Astrocyte (in vitro differentiated cells and primary cell): ENCODE results near the gene SLIT3. TPM values are rescaled to one million over a fixed set of nuclear protein-coding genes. Genes with fewer than 3 reads are reported as not detected.

Source experiments
- DNase-seq: peaks from one replicate; pipeline ENCODE4 v3.0.0-alpha.2; 2010; ENCODE audit warnings: low read depth
- FAIRE-seq: peaks from 2 replicates; lab custom pipeline; 2011; peaks lifted over from hg19 to GRCh38; lab: Jason Lieb, UNC
- H2AFZ ChIP-seq: 2 replicates; pipeline ENCODE4 v1.6.0; 2012; ENCODE audit warnings: low read depth, low read length, inconsistent platforms
- H3K27ac ChIP-seq: 2 replicates; pipeline ENCODE4 v1.5.1; 2011; ENCODE audit warnings: low read depth, low read length, inconsistent platforms
- H3K27me3 ChIP-seq: 2 replicates; pipeline ENCODE4 v1.6.0; 2011; ENCODE audit warnings: low read length, inconsistent platforms; ENCODE audit not compliant: insufficient read depth
- H3K36me3 ChIP-seq: 2 replicates; pipeline ENCODE4 v1.5.1; 2011; ENCODE audit warnings: low read length, inconsistent platforms; ENCODE audit not compliant: insufficient read depth
- H3K4me1 ChIP-seq: 2 replicates; pipeline ENCODE4 v1.5.1; 2011; ENCODE audit warnings: low read length, inconsistent platforms; ENCODE audit not compliant: insufficient read depth
- H3K4me2 ChIP-seq: 2 replicates; pipeline ENCODE4 v1.6.0; 2012; ENCODE audit warnings: low read length, inconsistent platforms
- H3K4me3 ChIP-seq: 2 replicates; pipeline ENCODE4 v1.5.1; 2011; ENCODE audit warnings: low read depth, mild to moderate bottlenecking, low read length, inconsistent platforms; ENCODE audit not compliant: insufficient read depth
- H3K79me2 ChIP-seq: 2 replicates; pipeline ENCODE4 v1.6.0; 2012; ENCODE audit warnings: mild to moderate bottlenecking, low read length, inconsistent platforms; ENCODE audit not compliant: insufficient read depth
- H3K9ac ChIP-seq: 2 replicates; pipeline ENCODE4 v1.6.0; 2012; ENCODE audit warnings: mild to moderate bottlenecking, low read length, inconsistent platforms
- H3K9me3 ChIP-seq: 2 replicates; pipeline ENCODE4 v1.5.1; 2012; ENCODE audit warnings: low read depth, mild to moderate bottlenecking, low read length, inconsistent platforms; ENCODE audit not compliant: insufficient read depth
- H4K20me1 ChIP-seq: 2 replicates; pipeline ENCODE4 v1.6.0; 2012; ENCODE audit warnings: low read length, inconsistent platforms; ENCODE audit not compliant: insufficient read depth
- H3K27ac Mint-ChIP-seq: one replicate; pipeline ENCODE4 v1.8.0; 2021; ENCODE audit warnings: mild to moderate bottlenecking, mixed read lengths; ENCODE audit not compliant: unreplicated experiment
- H3K27me3 Mint-ChIP-seq: one replicate; pipeline ENCODE4 v1.8.0; 2021; ENCODE audit warnings: low read depth, mixed read lengths; ENCODE audit not compliant: unreplicated experiment
- H3K36me3 Mint-ChIP-seq: one replicate; pipeline ENCODE4 v1.8.0; 2021; ENCODE audit warnings: low read depth, mixed read lengths; ENCODE audit not compliant: unreplicated experiment
- H3K4me1 Mint-ChIP-seq: one replicate; pipeline ENCODE4 v1.8.0; 2021; ENCODE audit warnings: low read depth, mixed read lengths; ENCODE audit not compliant: unreplicated experiment
- H3K4me3 Mint-ChIP-seq: one replicate; pipeline ENCODE4 v1.8.0; 2021; ENCODE audit warnings: mild to moderate bottlenecking, moderate library complexity, mixed read lengths; ENCODE audit not compliant: unreplicated experiment
- H3K9me3 Mint-ChIP-seq: one replicate; pipeline ENCODE4 v1.8.0; 2021; ENCODE audit warnings: mild to moderate bottlenecking, mixed read lengths; ENCODE audit not compliant: unreplicated experiment
- CTCF ChIP-seq: IDR thresholded peaks from 2 replicates; pipeline ENCODE4 v1.5.1; 2011; ENCODE audit warnings: low read depth, mild to moderate bottlenecking, inconsistent platforms, low read length, moderate library complexity; ENCODE audit not compliant: insufficient read depth
- EZH2 ChIP-seq: IDR thresholded peaks from 2 replicates; pipeline ENCODE4 v1.6.1; 2012; ENCODE audit warnings: mild to moderate bottlenecking, low read length, inconsistent platforms; ENCODE audit not compliant: insufficient read depth
- total RNA-seq: library from RNA; stranded (reverse); gene quantifications from 2 replicates; pipeline ENCODE4 v1.2.1, GENCODE V29; 2021

SLIT3 gene
- total RNA-seq, 1 donor from 2014 or later, result 20.7 TPM

DNA sequence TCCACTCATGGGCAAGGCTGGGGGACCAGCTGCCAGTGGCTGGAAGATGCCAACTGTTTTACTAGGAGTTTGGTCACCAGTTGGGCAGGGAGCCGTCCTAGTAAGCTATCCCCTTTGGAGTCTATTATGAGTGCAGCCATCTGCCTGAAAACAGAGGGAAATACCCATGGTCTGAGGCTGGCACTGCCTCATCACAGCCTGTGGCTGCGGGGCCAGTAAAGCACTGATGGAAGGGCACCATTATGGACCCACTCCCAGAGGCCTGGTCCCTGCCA is 534.6 kb downstream of the SLIT3 start:
- no peak overlapping the region for H3K4me3 ChIP-seq
- FAIRE-seq (no peak), DNase-seq (no peak)
- H3K79me2 ChIP-seq, result no peaks in the 10 kb centered on the region
- Mint-ChIP-seq H3K27me3 (peaks cover 27% of the 10 kb centered on the region), H3K4me3 (no peak overlapping the region), H3K9me3 (peaks cover 16% of the 10 kb centered on the region), H3K36me3 (peaks cover 39% of the 10 kb centered on the region), H3K27ac (no peak overlapping the region), H3K4me1 (no peaks in the 10 kb centered on the region)
- H3K4me2 ChIP-seq, result no peak overlapping the region
- H3K27ac ChIP-seq, result no peak overlapping the region
- H3K4me1 ChIP-seq, result no peaks in the 10 kb centered on the region
- no peaks in the 10 kb centered on the region for H3K27me3 ChIP-seq
- H3K9me3 ChIP-seq, result no peaks in the 10 kb centered on the region
- TF ChIP-seq CTCF, result no peak
- TF ChIP-seq EZH2, result no peak
- no peak overlapping the region for H3K9ac ChIP-seq
- no peaks in the 10 kb centered on the region for H3K36me3 ChIP-seq
- no peaks in the 10 kb centered on the region for H4K20me1 ChIP-seq
- no peak overlapping the region for H2AFZ ChIP-seq

- Histone ChIP-seq H3K4me1 (no peaks in the 10 kb centered on the region), H3K27ac (no peak overlapping the region), H3K27me3 (no peaks in the 10 kb centered on the region), H3K4me3 (no peak overlapping the region), H3K9ac (no peak overlapping the region), H2AFZ (no peak overlapping the region), H3K4me2 (no peak overlapping the region), H4K20me1 (no peaks in the 10 kb centered on the region), H3K36me3 (no peaks in the 10 kb centered on the region), H3K9me3 (no peaks in the 10 kb centered on the region), H3K79me2 (no peaks in the 10 kb centered on the region)
- DNase-seq (peak; percentile 16), FAIRE-seq (no peak)
- H3K27ac Mint-ChIP-seq, result no peak overlapping the region
- peaks cover 41% of the 10 kb centered on the region for H3K36me3 Mint-ChIP-seq
- H3K27me3 Mint-ChIP-seq, result peaks cover 30% of the 10 kb centered on the region
- no peak overlapping the region for H3K4me3 Mint-ChIP-seq
- peaks cover 16% of the 10 kb centered on the region for H3K9me3 Mint-ChIP-seq
- H3K4me1 Mint-ChIP-seq, result no peaks in the 10 kb centered on the region
- no peak for TF ChIP-seq EZH2
- no peak for TF ChIP-seq CTCF
Observed at GRCh38 chr5:168765551-168766425, 535.2 kb downstream of the SLIT3 start.

DNA sequence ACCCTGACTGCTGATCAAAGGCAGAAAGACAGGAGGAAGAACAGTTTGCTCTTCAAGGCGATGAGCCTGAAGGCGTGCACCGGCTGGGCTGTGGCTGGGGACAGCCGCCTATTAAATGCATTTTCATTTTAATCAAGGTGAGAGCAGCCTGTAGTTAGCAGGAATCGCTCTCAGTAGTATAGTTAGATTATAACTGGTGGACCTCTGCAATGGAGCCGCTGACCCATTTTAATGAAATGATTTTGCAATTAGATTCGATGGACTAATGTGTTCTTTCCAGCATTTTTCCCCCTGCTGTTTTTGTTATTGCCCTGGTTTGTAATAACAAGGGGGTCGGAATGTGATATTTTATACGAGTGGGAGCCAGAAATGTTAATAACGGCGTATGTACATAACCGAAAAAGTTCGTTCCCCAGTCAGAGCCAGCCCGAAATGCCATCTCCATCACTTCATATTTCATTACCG is 535.8 kb downstream of the SLIT3 start:
- Histone ChIP-seq H3K4me2 (no peak overlapping the region), H3K27ac (no peak overlapping the region), H3K79me2 (no peaks in the 10 kb centered on the region), H3K4me1 (no peaks in the 10 kb centered on the region), H4K20me1 (no peaks in the 10 kb centered on the region), H2AFZ (no peak overlapping the region), H3K9ac (no peak overlapping the region), H3K36me3 (no peaks in the 10 kb centered on the region), H3K4me3 (no peak overlapping the region), H3K27me3 (no peaks in the 10 kb centered on the region), H3K9me3 (no peaks in the 10 kb centered on the region)
- FAIRE-seq (no peak), DNase-seq (no peak)
- Mint-ChIP-seq H3K27ac (no peak overlapping the region), H3K27me3 (peaks cover 28% of the 10 kb centered on the region), H3K4me3 (no peak overlapping the region), H3K4me1 (no peaks in the 10 kb centered on the region), H3K9me3 (peaks cover 16% of the 10 kb centered on the region), H3K36me3 (peaks cover 40% of the 10 kb centered on the region)
- TF ChIP-seq EZH2, result no peak
- no peak for TF ChIP-seq CTCF
